ENCODE measurements around the gene FHIT.

GRCh38 chr3:60758171-60758570 is 493.1 kb downstream of the FHIT start:
- TF ChIP-seq, protein P1, sequence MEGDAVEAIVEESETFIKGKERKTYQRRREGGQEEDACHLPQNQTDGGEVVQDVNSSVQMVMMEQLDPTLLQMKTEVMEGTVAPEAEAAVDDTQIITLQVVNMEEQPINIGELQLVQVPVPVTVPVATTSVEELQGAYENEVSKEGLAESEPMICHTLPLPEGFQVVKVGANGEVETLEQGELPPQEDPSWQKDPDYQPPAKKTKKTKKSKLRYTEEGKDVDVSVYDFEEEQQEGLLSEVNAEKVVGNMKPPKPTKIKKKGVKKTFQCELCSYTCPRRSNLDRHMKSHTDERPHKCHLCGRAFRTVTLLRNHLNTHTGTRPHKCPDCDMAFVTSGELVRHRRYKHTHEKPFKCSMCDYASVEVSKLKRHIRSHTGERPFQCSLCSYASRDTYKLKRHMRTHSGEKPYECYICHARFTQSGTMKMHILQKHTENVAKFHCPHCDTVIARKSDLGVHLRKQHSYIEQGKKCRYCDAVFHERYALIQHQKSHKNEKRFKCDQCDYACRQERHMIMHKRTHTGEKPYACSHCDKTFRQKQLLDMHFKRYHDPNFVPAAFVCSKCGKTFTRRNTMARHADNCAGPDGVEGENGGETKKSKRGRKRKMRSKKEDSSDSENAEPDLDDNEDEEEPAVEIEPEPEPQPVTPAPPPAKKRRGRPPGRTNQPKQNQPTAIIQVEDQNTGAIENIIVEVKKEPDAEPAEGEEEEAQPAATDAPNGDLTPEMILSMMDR (IDR thresholded peaks at IDR 0.05; ENCODE audit: insufficient read depth, low read length, poor library complexity, severe bottlenecking) = no peak
- TF ChIP-seq EZH2phosphoT487 (conservative IDR thresholded peaks at IDR 0.05; ENCODE audit: low read length) = no peak
